GM12873 (cell line): ENCODE data around the gene TRAF1.

Experiments used
- TF ChIP-seq, protein P1 (sequence below): IDR thresholded peaks from 2 replicates; pipeline ENCODE4 v1.5.1; 2012; ENCODE audit warnings: low read depth, mild to moderate bottlenecking, moderate library complexity, low read length, control low read depth; ENCODE audit not compliant: insufficient read depth; ENCODE audit errors: missing control alignments

The TRAF1 gene

DNA sequence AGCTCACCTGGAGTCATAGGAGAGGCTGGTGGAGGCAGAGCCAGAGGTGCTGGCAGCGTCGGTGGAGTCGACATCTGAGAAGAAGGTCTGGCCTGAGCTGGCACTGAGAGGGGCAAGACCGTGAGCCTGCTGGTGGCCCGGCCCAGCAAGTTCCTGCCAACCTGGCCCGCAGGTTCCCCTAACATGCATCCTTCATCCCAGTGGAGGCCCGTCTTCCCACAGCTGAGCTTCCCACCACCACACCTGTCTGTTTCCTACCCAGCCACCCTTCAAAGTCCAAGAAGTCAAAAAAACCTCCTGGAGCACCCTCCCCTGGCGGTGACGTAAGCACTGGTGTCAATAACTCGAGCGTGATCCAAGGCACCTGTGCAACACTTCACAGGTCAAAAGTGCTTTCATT is 66.5 kb downstream of the TRAF1 start:
- TF ChIP-seq, protein P1, sequence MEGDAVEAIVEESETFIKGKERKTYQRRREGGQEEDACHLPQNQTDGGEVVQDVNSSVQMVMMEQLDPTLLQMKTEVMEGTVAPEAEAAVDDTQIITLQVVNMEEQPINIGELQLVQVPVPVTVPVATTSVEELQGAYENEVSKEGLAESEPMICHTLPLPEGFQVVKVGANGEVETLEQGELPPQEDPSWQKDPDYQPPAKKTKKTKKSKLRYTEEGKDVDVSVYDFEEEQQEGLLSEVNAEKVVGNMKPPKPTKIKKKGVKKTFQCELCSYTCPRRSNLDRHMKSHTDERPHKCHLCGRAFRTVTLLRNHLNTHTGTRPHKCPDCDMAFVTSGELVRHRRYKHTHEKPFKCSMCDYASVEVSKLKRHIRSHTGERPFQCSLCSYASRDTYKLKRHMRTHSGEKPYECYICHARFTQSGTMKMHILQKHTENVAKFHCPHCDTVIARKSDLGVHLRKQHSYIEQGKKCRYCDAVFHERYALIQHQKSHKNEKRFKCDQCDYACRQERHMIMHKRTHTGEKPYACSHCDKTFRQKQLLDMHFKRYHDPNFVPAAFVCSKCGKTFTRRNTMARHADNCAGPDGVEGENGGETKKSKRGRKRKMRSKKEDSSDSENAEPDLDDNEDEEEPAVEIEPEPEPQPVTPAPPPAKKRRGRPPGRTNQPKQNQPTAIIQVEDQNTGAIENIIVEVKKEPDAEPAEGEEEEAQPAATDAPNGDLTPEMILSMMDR, result no peak

- TF ChIP-seq, protein P1, result no peak
Measured at GRCh38 chr9:120859361-120859760, 67.2 kb downstream of the TRAF1 start.

- TF ChIP-seq, protein P1, result no peak
Measured at GRCh38 chr9:120857902-120858301, 68.7 kb downstream of the TRAF1 start.

DNA sequence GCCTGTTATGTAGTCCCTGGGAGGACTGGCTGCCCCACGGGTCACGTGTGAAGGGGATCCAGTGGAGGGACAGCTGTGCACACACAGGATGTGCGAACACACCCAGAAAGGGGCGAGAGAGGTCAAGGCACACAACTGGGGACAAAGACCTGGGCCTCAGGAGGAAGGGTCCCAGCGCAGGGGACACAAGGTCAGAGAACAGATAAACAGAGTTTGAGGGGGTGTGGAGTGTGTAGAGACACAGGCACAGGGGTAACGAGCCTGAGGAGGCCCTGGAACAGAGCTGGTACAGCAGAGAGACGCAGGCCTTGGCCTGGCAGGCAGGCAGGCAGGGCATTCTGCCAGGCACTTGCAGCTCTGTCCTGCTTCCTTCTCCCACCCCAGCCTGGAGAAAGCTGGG is 69.1 kb downstream of the TRAF1 start:
- TF ChIP-seq, protein P1, result no peak

DNA sequence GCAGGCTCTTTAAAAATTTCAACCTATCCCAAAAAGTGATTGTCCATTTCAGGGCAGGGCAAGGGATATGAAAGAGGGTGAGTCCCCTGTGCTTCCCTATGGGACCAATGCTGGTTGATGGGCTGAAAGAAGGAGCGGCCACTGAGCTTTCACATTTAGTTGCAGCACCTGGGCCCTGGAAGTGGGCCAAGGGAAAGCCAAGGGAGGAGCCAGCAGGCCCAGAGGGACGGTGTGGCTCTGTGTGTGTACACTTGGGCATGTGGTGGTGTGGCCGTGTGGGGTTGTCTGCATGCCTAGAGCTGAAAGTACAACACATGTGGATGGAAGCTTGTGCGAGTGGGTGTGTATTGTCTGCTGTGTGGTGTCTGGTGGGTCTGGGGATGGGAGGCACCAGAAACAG is 69.9 kb downstream of the TRAF1 start:
- TF ChIP-seq, protein P1, result no peak

DNA sequence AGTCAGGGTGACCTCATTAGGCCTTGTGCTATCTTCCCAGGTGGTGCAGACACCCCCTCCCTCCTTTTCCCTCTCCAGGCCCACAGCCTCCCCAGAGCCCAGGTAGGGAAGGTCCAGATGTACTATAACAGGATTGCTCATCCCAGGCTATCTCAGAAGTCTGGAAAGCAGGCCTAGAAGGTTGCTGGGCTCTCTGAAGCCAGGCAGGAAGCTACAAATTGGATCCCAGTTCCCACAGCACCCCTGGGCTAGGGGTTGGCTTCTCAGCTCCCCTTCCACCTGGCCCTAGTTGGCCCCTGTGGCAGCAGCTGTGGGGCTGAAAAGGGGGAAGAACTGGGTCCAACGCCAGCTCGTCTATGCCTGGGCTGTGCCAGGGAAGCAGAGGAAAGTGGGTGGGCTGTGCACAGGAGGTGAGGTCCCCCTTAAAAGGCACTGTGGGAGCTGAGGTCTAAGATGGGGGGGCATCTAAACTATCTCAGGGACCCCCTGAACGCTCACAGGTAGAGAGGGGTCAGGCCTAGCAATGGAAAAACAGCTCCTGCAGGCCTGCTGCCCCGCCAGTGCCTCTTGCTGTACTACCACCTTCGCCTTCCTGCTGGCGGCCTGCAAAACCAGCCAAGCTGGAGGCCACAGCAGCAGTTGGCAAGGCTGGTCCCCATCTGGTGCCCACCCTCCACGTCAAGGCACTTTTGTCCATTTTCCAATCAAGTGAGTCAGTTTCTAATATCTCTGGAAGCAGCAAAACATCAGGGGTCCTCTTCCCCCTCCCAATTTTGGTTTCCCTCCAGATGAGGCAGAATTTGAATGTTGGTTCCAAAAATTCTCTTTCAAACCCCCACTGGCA is 70.5 kb downstream of the TRAF1 start:
- TF ChIP-seq, protein P1, result no peak

DNA sequence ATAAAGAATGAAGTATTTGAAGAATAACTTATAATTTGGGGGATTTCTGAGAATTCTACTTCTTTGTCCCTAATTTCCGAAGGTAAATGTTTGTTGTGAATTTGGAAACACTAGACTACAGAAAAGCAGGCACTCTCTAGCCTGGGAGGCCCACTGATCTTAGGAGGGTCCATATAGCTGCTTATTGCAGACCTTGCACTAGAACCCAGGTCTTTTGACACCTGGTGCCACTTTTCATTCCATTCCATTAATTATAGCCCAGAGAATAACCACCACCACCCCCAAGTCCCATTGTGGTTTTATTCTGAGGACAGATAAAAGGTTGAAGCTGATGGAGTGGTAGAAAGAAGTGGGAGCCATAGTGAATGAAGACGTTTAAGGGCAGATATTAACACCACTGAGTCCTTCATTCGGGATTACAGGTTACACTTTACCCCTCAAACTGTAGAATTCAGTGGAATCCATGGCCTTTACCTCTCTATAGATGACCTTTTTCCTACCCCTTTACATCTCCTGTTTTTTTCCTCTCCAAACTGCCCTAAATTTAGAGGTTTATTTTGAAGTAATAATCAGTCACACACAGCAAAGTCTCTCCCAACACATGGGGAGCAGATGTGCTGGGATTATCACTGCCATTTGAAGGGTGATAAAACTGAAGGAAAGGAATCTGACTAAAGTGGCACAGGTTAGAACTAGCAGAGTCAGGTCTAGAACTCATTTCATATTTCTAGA is 71.8 kb downstream of the TRAF1 start:
- TF ChIP-seq, protein P1, result no peak
